ENCODE results near the gene ZNF579.

ZNF579 gene

DNA sequence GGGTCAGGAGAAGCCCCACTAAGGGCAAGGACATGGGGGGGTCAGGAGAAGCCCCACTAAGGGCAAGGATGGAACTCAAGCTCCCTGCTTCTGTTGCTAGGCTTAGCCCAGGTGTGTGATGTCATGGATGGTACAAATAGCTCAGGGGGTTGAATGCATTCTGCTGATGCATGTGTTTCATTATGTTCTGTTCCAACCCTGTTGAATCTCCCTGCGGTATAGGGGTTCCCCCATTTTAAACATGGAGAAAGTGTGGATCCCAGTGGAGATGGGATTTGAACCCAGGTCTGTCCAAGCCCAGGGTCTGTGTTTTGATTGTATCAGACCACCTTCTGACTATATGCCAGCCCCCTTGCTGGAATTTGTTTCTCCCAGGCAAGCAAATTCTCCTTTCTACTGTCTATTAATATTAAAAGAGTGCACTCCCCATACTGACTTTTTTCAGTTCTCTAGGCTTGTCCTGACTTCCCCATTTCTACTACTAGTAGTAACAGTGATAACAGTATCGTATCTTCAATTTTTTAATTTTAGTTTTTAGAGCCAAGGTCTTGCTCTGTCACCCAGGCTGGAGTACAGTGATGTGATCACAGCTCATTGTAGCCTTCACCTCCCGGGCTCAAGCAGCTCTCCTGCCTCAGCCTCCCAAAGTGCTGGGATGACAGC, 31.5 kb upstream of the ZNF579 start (continued):
- TF ChIP-seq CREB5 (CRISPR knock-in tag; IDR thresholded peaks at IDR 0.05; ENCODE audit: low read depth) (no peak), ESRRG (CRISPR knock-in tag; IDR thresholded peaks at IDR 0.05) (no peak), ZFP30 (CRISPR knock-in tag; IDR thresholded peaks at IDR 0.05) (no peak), GLIS3 (CRISPR knock-in tag; IDR thresholded peaks at IDR 0.05) (no peak), ZNF565 (CRISPR knock-in tag; conservative IDR thresholded peaks at IDR 0.05; ENCODE audit: low read depth) (no peak), ARNTL (CRISPR knock-in tag; IDR thresholded peaks at IDR 0.05; ENCODE audit: borderline replicate concordance, low read depth) (no peak), TOX (CRISPR knock-in tag; IDR thresholded peaks at IDR 0.05; ENCODE audit: borderline replicate concordance) (no peak)
- TF ChIP-seq, protein P1, sequence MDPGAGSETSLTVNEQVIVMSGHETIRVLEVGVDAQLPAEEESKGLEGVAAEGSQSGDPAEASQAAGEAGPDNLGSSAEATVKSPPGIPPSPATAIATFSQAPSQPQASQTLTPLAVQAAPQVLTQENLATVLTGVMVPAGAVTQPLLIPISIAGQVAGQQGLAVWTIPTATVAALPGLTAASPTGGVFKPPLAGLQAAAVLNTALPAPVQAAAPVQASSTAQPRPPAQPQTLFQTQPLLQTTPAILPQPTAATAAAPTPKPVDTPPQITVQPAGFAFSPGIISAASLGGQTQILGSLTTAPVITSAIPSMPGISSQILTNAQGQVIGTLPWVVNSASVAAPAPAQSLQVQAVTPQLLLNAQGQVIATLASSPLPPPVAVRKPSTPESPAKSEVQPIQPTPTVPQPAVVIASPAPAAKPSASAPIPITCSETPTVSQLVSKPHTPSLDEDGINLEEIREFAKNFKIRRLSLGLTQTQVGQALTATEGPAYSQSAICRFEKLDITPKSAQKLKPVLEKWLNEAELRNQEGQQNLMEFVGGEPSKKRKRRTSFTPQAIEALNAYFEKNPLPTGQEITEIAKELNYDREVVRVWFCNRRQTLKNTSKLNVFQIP (CRISPR knock-in tag; IDR thresholded peaks at IDR 0.05; ENCODE audit: borderline replicate concordance, low read depth), result no peak

- no peak for ATAC-seq
- TF ChIP-seq PATZ1 (CRISPR knock-in tag; IDR thresholded peaks at IDR 0.05; ENCODE audit: borderline replicate concordance) (no peak), ISL1 (CRISPR knock-in tag; IDR thresholded peaks at IDR 0.05) (no peak), PPARA (CRISPR knock-in tag; IDR thresholded peaks at IDR 0.05; ENCODE audit: borderline replicate concordance) (no peak), ZNF8 (CRISPR knock-in tag; IDR thresholded peaks at IDR 0.05) (no peak), CREB5 (CRISPR knock-in tag; IDR thresholded peaks at IDR 0.05; ENCODE audit: low read depth) (no peak), ZNF70 (CRISPR knock-in tag; IDR thresholded peaks at IDR 0.05) (no peak), CSDC2 (CRISPR knock-in tag; IDR thresholded peaks at IDR 0.05) (no peak), ZC3H10 (CRISPR knock-in tag; IDR thresholded peaks at IDR 0.05) (no peak), TOX (CRISPR knock-in tag; IDR thresholded peaks at IDR 0.05; ENCODE audit: borderline replicate concordance) (no peak), SNAI2 (CRISPR knock-in tag; IDR thresholded peaks at IDR 0.05) (no peak), TCF4 (CRISPR knock-in tag; IDR thresholded peaks at IDR 0.05; ENCODE audit: borderline replicate concordance) (no peak), ARNTL (CRISPR knock-in tag; IDR thresholded peaks at IDR 0.05; ENCODE audit: borderline replicate concordance, low read depth) (no peak), ZFP30 (CRISPR knock-in tag; IDR thresholded peaks at IDR 0.05) (no peak)
- TF ChIP-seq, protein P2, sequence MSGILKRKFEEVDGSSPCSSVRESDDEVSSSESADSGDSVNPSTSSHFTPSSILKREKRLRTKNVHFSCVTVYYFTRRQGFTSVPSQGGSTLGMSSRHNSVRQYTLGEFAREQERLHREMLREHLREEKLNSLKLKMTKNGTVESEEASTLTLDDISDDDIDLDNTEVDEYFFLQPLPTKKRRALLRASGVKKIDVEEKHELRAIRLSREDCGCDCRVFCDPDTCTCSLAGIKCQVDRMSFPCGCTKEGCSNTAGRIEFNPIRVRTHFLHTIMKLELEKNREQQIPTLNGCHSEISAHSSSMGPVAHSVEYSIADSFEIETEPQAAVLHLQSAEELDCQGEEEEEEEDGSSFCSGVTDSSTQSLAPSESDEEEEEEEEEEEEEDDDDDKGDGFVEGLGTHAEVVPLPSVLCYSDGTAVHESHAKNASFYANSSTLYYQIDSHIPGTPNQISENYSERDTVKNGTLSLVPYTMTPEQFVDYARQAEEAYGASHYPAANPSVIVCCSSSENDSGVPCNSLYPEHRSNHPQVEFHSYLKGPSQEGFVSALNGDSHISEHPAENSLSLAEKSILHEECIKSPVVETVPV (CRISPR knock-in tag; IDR thresholded peaks at IDR 0.05), result no peak
Measured at GRCh38 chr19:55611300-55611982, 30.8 kb upstream of the ZNF579 start.

GRCh38 chr19:55609326-55609725, 28.7 kb upstream of the ZNF579 start:
- TF ChIP-seq TCF4 (CRISPR knock-in tag; IDR thresholded peaks at IDR 0.05; ENCODE audit: borderline replicate concordance) (no peak), ESRRG (CRISPR knock-in tag; IDR thresholded peaks at IDR 0.05) (no peak), ISL1 (CRISPR knock-in tag; IDR thresholded peaks at IDR 0.05) (no peak)
- TF ChIP-seq, protein P1 (CRISPR knock-in tag; IDR thresholded peaks at IDR 0.05; ENCODE audit: borderline replicate concordance, low read depth), result no peak
- TF ChIP-seq, protein P3, sequence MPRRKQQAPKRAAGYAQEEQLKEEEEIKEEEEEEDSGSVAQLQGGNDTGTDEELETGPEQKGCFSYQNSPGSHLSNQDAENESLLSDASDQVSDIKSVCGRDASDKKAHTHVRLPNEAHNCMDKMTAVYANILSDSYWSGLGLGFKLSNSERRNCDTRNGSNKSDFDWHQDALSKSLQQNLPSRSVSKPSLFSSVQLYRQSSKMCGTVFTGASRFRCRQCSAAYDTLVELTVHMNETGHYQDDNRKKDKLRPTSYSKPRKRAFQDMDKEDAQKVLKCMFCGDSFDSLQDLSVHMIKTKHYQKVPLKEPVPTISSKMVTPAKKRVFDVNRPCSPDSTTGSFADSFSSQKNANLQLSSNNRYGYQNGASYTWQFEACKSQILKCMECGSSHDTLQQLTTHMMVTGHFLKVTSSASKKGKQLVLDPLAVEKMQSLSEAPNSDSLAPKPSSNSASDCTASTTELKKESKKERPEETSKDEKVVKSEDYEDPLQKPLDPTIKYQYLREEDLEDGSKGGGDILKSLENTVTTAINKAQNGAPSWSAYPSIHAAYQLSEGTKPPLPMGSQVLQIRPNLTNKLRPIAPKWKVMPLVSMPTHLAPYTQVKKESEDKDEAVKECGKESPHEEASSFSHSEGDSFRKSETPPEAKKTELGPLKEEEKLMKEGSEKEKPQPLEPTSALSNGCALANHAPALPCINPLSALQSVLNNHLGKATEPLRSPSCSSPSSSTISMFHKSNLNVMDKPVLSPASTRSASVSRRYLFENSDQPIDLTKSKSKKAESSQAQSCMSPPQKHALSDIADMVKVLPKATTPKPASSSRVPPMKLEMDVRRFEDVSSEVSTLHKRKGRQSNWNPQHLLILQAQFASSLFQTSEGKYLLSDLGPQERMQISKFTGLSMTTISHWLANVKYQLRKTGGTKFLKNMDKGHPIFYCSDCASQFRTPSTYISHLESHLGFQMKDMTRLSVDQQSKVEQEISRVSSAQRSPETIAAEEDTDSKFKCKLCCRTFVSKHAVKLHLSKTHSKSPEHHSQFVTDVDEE (CRISPR knock-in tag; IDR thresholded peaks at IDR 0.05), result no peak
- ATAC-seq, result no peak

All from SK-N-SH treated with all-trans-retinoic acid at 6 μM for 48 hours (cell line).